Muscle of back (tissue), 11 donors: ENCODE measurements around the gene ADK. TPM values are rescaled to one million over a fixed set of nuclear protein-coding genes. Genes with fewer than 3 reads are reported as not detected.
A peak's percentile ranks its signal among the peaks of the same experiment; 100 is the strongest.

ENCODE experiments used
- DNase-seq, 3 donors: peaks; one replicate each; pipeline versions ENCODE4 v3.0.0 to v3.0.0-alpha.2; 2013
- polyA plus RNA-seq, 10 donors: library from polyadenylated mRNA; unstranded; fragments of 120-200 nt; gene quantifications; one replicate each; pipeline ENCODE4 v1.2.1, GENCODE V29; 2013; ENCODE audit not compliant: insufficient read length in 10 of 10

ADK gene
- polyA plus RNA-seq, 10 donors = 29.7 to 39.6 (median 34.0) TPM

DNA sequence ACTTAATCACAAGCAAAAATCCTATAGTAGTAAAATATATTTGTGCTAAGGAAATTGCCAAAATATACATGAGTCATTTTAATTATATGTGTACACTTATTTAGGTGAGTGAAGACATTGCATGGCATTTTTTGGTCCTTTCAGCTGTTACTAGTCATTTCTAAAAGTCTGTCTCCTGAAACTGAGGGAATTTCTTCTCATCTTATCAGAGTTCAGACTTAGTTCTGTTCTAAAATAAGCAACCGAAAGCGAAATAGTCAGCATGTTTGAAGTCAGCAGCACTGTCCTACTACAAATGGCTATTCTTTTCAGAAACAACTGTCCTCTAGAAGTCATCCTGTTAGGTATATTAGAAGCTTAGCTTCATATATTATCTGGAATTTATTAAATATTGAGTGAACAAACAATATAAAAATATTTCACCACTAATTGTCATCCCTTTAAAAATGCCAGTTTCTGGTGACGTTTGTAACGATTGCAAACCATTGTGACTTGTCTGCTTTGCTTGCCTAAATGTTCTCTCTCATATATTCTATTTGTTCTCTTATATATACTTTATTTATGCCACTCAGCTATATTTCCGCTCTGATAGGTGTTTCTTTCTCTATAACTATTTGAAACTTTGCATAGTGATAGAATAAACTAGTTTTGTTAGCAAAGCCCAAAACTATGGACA, 448.0 kb downstream of the ADK start:
- peak in 1 of 3 donors; percentile 7 for DNase-seq

DNA sequence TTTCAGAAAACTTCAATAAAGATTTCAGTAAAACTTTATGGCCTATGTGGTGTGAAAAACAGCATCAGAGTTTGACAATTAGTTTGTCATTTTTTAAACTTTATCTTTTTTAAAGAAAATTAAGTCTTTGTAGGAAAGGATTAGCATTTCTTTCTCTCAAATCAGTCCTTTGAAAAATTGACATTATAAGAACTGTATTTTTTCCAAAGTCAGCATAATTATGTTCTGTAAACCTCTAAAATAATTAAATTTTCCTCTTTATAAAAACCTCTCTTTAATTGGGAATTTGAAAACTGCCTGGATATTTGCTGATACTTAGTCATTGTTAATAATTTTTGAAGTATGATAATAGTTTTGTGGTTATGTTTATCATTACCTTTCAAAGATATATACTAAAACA, 448.7 kb downstream of the ADK start:
- DNase-seq = no peak

DNA sequence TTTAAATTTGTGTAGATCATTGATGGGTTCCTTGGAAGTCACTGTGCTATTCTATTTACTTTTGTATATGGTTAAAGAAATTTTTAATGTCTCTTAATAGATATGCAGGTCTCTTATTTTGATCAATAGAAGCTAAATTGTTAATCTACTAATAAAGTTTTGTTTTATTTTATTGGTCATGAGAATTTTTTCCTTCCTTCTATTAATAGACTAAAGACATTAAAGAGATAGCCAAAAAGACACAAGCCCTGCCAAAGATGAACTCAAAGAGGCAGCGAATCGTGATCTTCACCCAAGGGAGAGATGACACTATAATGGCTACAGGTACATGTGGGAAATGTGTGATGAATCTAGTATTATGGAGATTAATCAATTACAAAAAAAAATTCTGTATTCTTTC, 449.1 kb downstream of the ADK start:
- no peak for DNase-seq

DNA sequence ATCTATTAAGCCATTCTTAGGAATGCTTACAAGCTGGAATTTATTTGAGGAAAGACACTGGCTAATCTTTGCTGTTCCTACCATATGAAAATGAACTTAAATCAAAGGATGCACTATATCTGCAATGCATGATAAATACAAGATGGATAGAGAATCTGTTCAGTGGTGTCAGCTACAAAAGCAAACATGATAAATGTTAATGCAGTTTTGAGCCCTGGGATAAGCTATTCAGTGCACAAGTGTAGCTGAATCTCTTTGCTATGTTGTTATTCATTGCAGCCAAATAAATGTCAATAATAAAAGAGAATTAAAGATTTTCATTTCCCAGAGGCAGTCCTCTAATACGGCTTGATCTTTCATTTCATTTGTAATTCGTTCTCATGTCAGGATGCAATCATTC, 451.6 kb downstream of the ADK start:
- no peak for DNase-seq

DNA sequence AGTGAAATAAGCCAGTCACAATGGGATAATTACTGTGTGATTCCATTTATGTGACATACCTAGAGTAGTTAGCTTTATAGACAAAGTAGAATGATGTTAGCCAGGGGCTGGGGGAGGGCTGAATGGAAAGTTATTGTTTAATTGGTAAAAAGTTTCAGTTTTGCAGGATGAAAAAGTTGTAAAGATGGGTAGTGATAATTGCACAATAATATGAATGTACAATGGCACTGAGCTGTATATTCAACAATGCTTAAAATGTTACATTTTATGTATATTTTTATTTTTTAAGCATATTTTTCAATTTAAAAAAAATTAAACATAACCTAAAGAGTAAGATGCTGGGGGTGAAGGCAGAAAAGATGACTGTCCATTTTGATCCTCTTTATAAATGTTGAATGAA, 459.3 kb downstream of the ADK start:
- no peak for DNase-seq

DNA sequence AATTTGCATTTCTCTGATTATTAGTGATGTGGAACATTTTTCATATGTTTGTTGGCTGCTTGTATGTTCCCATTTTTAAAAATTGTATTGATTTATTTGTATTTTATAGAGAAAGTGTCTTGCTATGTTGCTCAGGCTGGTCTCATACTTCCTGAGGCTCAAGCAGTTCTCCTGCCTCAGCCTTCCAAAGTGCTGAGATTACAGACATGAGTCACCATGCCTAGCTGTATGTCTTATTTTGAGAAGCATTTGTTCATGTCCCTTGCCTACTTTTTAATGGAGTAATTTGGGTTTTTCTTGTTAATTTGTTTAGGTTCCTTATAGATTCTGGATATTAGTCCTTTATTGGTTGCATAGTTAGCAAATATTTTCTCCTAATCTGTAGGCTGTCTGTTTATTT, 461.2 kb downstream of the ADK start:
- DNase-seq = no peak

DNA sequence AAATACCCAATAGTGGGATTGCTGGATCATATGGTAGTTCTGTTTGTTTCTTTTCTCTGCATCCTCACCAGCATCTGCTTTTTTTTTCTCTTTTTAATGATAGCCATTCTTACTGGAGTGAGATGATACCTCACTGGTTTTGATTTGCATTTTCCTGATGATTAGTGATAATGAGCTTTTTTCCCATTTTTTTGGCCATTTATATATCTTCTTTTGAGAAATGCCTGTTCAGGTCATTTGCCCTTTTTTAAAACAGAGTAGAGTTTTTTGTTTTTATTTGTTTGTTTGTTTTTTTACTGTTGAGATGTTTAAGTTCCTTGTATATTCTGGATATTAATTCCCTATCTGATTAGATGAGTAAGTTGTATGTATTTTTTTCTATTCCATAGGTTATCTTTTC, 469.6 kb downstream of the ADK start:
- no peak for DNase-seq

DNA sequence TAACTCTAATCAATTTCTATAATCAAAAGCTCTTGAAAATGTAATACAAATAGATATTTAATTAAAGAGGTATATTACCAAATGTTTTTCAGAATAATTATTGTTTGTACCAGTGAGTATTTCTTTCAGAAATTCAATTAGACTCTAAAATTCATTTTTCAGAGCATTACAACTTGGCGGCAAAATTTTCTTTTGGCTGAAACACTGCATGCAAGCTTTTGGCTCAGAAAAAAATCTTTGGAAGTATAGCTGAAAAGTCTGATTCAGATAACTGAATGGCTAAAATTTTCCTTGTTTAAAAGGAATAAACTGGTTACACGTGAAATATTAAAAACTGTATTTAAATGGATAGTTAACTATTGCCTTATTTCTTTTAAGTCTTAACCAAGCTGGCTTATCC, 472.8 kb downstream of the ADK start:
- DNase-seq = peak in 2 of 3 donors; percentile 19 to 22

DNA sequence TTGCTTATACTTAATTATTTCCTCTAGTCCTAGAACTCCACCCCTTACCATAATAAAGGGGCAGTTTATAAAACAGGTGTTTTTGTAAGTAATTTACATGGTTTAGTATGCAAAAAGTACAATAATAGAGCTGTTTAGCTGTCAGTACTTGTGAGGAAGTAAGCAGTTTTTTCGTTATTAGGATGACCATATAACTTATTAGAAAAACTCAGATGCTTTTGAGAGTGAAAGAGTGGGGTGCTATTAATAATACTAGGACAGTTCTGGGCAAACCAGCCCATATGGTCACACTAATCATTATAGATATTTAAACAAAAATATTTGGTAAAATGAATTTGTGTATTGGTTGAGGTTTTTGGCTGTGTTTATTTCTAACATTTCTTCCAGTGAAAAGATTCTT, 473.5 kb downstream of the ADK start:
- DNase-seq = no peak

DNA sequence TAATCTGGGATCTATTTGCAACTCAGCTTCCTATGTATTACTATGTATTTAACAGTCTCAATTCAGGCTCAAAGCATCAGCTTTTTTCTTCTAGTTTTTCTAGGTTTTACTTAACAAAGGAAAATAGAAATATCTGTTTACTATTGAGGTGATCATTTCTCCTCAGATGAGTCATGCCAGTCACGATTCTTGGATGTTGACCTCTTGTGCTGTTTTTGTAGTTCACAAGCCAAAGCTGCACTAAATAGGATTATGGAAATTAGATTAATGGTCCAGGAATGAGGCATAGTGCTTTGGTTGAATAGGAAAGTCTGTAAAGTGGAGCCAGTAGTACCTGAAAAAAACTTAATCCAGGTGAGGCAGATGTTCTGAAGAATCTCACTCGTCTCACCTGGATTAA, 477.1 kb downstream of the ADK start:
- no peak for DNase-seq

DNA sequence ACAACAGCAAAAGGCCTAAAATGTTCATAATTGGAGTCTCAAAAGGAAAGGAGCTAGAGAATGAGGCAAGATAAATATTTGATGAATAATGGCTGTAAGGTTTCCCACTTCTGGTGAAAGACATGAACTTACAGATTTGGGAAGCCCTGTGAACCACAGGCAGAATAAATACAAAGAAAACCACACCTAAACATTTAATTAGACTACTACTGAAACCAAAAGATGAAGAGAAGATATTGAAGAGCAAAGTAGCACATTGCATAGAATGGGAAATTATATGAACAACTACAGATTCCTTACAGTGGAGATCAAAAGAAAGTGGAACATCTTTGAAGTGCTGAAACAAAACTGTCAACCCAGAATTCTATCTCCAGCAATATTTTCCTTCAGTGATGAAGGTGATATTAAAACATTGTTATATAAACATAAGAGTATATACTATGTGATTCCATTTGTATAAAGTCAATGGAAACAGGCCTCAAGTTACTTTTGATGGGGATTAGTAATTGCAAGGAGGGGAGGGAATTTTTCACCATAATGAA, 484.0 kb downstream of the ADK start:
- no peak for DNase-seq

DNA sequence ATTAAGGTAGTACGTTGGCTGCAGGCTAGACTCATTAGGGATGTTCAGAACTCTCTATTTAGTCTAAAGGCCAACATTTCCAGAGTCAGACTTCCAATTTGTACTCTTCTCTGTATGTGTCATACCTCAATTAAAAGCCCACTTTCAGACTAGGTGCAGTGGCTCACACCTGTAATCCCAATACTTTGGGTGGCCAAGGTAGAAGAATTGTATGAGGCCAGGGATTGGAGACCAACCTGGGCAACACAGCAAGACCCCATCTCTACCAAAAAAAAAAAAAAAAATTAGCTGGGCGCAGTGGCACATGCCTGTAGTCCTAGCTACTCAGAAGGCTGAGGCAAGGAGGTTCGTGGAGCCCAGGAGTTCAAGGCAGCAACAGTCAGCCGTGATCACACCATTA, 484.6 kb downstream of the ADK start:
- DNase-seq = no peak

DNA sequence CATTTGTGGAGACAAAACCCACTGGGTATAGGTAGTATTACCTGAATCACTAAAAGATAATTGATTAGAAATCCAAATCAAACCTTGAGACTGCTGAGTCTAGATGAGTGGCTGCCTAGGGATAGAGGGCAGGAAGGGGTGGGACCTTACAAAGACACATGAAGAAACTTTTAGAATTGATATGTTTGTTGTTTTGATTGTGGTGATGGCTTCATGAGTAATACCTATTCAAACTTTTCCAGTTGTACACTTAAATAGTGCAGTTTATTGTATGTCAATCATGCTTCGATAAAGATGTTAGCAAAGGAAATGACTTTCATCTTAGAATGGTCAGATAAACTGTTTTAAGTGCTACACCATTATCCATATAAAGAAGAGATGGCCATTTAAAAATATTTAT, 486.7 kb downstream of the ADK start:
- DNase-seq = no peak

DNA sequence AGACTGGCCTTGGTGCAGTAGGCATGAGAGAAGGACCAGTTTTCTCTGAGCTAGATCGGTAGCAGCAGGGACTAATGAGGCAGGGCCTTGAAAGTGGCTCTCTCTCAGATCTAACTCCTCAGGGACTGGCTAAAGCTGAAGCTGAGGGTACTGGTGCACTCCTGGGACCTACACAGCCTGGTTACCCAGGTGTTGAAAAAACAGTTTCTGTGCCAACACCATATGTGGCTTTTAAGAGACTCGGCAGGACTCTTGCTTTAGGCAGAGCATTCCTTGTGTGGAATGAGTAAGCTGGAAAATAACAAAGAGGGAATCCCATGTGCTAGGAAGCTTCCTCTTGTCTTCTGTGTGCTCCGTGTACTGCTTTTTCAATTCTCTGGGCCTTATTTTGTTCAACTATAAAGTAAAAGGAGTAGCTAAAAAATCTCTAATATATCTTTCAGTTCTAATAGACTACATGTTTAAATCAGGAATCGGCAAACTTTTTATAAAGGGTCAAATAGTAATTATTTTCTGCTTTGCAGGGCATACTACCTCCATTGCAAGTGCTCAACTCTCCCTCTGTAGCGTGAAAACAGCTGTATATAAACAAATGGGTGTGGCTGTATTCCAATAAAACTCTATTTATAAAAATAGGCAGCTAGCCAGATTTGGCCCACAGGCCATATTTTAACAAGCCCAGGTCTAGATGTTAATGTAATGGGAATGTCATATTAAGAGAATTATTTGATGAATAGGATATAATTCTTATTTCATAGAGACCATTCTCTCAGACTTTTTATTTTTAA, 489.3 kb downstream of the ADK start:
- DNase-seq = peak in 2 of 3 donors; percentile 7 to 19

DNA sequence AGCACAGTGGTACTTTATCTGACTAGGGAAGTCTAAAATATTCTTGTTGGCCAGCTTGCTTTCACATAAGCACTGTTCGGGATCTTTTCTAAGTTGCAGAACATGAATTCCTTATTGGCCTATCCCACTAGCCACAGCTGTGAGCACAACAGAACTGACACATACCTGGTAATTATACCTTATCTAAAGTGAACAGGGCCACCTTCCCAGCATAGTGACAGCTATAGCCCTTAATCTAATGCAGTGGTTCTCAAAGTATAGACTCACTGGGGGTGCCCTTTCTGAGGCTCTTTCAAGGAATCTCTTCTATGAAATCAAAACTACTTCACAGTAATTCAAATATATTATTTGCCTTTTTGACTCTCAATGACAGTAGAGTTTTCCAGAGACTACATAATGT, 490.6 kb downstream of the ADK start:
- no peak for DNase-seq

DNA sequence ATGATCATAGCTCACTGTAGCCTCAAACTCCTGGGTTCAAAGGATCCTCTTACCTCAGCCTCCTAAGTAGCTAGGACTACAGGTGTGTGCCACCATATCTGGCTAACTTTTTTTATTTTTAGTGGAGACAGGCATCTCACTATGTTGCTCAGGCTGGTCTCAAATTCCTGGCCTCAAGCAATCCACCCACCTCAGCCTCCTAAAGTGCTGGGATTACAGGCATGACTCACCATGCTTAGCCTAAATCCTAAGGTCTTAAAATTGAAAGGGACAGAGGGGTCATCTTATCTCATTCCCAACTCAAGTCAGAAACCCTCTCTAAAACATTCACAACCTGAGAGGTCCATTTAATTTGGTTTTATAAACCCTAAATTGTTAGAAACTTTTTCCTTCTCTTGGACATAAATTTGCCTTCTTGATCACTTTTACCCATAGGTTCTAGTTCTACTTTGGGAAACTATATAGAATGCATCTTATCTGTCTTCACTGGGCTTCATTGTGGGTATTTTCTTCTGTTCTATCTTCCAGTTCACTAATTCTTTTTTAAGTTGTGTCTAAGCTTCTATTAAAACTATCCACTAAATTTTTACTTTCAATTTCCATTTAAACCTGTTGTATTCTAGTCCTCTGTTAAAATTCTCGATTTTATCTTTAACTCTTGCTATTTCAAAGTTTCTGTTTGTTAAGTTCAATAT, 492.0 kb downstream of the ADK start:
- DNase-seq = no peak

DNA sequence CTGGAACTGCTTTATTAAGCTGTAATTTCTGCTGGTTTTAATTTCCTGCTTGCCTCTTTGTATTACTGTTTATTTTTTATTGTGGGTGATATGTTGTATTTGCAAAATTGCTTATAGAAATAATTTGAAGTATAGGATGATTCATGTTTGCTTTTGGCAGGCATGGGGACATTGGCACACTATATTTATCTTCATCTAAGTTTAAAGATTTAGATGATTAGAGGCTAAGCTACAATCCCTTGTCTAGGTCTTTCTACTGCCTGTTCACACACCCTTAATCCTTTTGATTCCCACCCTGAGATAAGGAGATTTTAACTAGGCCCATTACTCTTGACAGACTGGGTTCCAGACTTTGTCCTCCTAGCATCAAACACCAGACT, 492.6 kb downstream of the ADK start:
- no peak for DNase-seq

DNA sequence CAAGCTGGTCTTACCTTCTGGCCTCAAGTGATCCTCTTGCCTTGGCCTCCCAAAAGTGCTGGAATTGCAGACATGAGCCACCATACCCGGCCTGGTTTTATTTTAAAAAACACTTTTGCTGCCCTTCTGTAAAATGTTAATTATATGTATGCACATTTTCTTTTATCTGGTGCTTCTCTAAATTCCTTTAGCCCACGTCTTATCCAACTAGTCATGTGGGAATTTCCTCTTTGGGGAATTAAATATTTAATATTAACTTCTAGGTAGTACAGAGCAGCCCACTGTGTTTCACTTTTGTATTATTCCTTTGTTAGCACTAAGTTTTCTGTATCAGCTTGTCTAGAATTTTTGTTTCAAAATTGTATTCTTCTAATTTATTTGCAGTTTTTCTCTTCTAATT, 493.7 kb downstream of the ADK start:
- no peak for DNase-seq

DNA sequence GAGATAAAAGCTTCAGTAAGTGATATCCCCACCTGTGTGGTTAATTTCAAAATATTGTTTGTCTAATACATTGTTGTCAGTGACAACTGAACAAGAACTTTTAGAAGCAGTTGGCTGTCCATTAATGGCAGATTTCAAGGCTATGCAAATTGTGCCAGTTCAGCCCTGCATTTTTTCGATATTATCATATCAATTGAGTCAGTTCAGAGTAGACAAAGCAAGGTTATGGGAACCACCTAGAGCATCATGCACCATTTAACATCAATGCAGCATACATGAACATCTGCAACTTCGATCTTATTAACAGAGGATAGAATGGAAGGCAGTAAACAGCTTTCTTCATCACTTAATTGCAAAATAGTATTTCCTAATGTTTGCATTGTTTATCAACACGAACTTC, 494.7 kb downstream of the ADK start:
- no peak for DNase-seq

DNA sequence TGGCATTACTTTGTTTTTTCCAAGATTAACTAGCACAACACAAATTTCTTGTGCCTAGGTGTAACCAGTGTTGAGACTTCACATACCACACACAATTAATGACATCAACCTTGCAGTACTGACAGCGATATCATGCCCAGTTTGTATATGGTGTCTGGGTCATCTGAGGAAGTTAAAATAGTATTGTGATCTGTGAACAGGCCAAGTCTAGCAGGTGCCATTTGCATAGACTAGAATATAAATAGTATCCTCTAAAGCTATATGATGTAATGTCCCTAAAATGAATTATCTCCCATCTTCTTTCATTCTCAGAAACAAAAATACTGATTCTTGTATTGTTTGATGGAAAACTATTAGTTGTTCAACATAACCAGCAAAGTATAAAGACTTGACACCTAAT, 499.6 kb downstream of the ADK start:
- DNase-seq = peak in 1 of 3 donors; percentile 4

DNA sequence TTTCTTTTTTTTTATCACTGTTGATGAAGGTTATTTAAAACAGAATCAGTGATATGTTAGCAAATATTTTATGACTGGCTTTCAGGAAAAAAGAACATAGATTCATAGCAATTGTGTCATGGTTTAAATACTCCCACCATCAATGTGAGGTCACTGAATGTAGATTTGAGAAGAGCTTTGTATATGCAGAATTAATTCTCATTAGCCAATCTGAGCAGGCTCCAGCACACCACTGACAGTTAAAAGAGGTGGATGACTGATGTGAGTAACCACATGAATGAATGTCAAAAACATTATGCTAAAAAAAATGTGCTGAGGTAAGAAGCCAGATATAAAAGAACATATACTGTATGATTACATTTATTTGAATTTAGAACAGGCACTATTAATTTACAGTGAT, 500.5 kb downstream of the ADK start:
- no peak for DNase-seq

DNA sequence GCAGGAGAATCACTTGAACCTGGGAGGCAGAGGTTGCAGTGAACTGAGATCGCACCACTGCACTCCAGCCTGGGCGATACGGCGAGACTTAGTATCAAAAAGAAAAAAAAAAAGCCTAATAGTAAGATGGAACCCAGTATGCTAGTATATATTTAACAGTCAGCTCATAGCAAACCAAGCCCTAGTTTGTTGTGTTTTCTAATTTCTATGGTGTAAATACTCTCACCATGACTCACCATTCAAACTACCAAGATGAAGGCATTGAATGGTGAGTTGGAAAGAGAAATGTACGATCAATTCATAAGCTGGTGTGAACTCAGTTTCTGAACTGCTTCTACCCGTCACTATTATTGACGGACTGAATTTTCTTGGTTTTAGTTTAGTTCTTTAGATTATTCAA, 501.6 kb downstream of the ADK start:
- no peak for DNase-seq

DNA sequence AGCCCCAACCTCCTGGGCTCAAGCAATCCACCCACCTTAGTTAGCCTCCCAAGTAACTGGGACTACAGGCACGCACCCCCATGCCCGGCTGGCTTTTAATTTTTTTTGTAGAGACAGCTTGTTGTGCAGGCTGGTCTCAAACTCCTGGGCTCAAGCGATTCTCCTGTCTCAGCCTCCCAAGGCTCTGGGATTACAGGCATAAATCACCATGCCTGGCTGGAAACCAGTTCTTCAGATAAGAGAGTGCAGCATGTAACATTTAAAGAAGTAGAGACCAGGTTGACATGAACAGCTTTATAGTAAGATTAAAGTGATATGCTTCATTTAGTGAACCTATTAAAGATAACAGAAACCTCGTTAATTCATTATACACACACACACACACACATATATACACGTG, 507.5 kb downstream of the ADK start:
- no peak for DNase-seq
